Nasal cavity respiratory epithelium epithelial cell of viscerocranial mucosa (primary cell): ENCODE data around the gene PPEF2. TPM values are rescaled to one million over a fixed set of nuclear protein-coding genes. Genes with fewer than 3 reads are reported as not detected.

ENCODE experiments used
- total RNA-seq: library from RNA; depleted of rRNA; stranded (reverse); fragments of >200 nt; gene quantifications from 2 replicates; pipeline ENCODE4 v1.2.3, GENCODE V29; 2014

The PPEF2 gene, protein sequence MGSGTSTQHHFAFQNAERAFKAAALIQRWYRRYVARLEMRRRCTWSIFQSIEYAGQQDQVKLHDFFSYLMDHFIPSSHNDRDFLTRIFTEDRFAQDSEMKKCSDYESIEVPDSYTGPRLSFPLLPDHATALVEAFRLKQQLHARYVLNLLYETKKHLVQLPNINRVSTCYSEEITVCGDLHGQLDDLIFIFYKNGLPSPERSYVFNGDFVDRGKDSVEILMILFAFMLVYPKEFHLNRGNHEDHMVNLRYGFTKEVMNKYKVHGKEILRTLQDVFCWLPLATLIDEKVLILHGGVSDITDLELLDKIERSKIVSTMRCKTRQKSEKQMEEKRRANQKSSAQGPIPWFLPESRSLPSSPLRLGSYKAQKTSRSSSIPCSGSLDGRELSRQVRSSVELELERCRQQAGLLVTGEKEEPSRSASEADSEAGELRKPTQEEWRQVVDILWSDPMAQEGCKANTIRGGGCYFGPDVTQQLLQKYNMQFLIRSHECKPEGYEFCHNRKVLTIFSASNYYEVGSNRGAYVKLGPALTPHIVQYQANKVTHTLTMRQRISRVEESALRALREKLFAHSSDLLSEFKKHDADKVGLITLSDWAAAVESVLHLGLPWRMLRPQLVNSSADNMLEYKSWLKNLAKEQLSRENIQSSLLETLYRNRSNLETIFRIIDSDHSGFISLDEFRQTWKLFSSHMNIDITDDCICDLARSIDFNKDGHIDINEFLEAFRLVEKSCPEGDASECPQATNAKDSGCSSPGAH
- not detected in 2 replicates for total RNA-seq

DNA sequence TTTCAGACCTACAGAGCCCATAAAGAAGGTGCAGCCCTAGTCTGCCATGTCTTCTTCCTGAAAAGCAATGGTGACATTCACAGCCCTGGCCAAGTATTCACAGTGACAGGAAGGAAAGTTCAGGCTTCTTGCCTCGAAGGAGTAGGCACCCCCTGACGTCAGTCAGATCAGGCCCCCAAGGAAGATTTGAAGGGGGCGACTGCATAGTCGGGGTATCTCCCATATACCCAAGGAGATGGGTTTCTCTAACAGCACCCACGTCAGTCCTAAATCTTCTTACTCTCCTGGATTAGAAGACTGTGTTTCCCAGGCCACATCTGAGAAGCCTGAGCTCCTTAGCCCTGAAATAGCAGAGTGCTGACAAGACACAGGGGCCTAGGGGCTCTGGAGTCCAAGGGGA, at the start of gene PPEF2:
TSS of gene PPEF2 (minus strand) at position 101 of the 400 bp plus-strand sequence. CDS start 6,127 bp downstream, outside the sequence.

GRCh38 chr4:75940692-75941253, 38.5 kb upstream of the PPEF2 start, which contains the start of gene NAAA:
NAAA (minus strand) TSS chr4:75941013; CDS start chr4:75940949, 64 bp downstream.

Other genes starting within 250 kb of the PPEF2 start
- 201 and 299 TPM in 2 replicates for gene G3BP2, start 229.0 kb downstream of the PPEF2 start, total RNA-seq
- 92.1 and 120 TPM in 2 replicates for gene USO1, start 177.9 kb downstream of the PPEF2 start, total RNA-seq
- gene NAAA, start 38.6 kb upstream of the PPEF2 start, total RNA-seq, result 20.2 and 23.2 TPM in 2 replicates
- 48.5 and 64.3 TPM in 2 replicates for gene SDAD1, start 88.5 kb upstream of the PPEF2 start, total RNA-seq
- not detected in 2 replicates for gene CXCL9, start 105.1 kb upstream of the PPEF2 start, total RNA-seq
- gene CXCL10, start 121.0 kb upstream of the PPEF2 start, total RNA-seq, result 0.34 and 3.1 TPM in 2 replicates
- gene CXCL11, start 133.6 kb upstream of the PPEF2 start, total RNA-seq, result 0.68 and 0.71 TPM in 2 replicates
- not detected in 2 replicates for gene ART3, start 172.3 kb upstream of the PPEF2 start, total RNA-seq
- 50.6 and 57.7 TPM in 2 replicates for gene NUP54, start 245.9 kb upstream of the PPEF2 start, total RNA-seq